Breast epithelium (tissue), 3 donors: ENCODE results near the gene RIT2.

Experiments
- CTCF ChIP-seq, 3 donors: fragments of 450-650 bp; IDR thresholded peaks; one replicate each; pipeline ENCODE4 v1.5.1; 2016 to 2017; ENCODE audit warnings: antibody characterized with exemption in 3 of 3, mild to moderate bottlenecking in 3 of 3, moderate library complexity in 3 of 3
- POLR2A ChIP-seq: fragments of 450-650 bp; IDR thresholded peaks from one replicate; pipeline ENCODE4 v1.6.1; 2016; ENCODE audit warnings: antibody characterized with exemption, mild to moderate bottlenecking, moderate library complexity
- POLR2AphosphoS5 ChIP-seq, 3 donors: sonication (generic); formaldehyde crosslinking; IDR thresholded peaks; one replicate each; pipeline ENCODE4 v1.6.1; 2017; ENCODE audit warnings: antibody characterized with exemption in 3 of 3

GRCh38 chr18:43078478-43079092, 36.9 kb downstream of the RIT2 start:
- TF ChIP-seq POLR2A (no peak), CTCF (IDR thresholded peaks at IDR 0.05) (no peak), POLR2AphosphoS5 (IDR thresholded peaks at IDR 0.05) (no peak)
